ENCODE measurements around the gene JARID2.

JARID2 gene

DNA sequence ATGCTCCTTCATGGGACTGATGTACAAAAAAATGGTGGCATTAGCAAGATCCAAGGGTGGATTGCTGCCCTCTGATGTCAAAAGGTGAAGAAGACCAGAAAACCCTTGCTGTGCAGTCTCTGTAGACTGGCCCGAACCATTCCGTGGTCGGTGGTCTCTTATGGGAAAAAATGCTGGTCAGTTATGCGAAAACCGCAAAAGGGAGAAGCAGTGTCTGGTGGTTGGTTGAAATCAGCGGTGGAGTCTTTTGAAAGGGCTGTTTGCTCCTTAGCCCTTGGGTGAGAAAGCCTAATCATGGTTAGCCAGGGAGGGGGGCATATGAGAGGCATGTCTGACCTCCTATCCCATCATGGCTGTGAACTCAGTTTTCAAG lies 308.8 kb downstream of the JARID2 start:
- Histone ChIP-seq H3K9me3 (ENCODE audit: control insufficient read depth, insufficient read depth, low read depth, low read length) (no peaks in the 10 kb centered on the region), H3K36me3 (ENCODE audit: control insufficient read depth in 2 of 2, insufficient read depth in 1 of 2, low read length in 2 of 2) (no peaks in the 10 kb centered on the region), H3K4me1 (ENCODE audit: control insufficient read depth, insufficient read depth, low read length) (peaks cover 7% of the 10 kb centered on the region; the same call in 1 of the 2 replicates), H3K4me3 (ENCODE audit: low read depth, low read length) (no peak overlapping the region), H3K27ac (ENCODE audit: extremely low read depth, low read depth, low read length) (no peak overlapping the region)
- ChIA-PET POLR2A (no interaction called here), CTCF (interaction anchor here (0.6 to 1.0 kb wide), 2 partner anchors 35 to 652 kb away, joined by 3 to 4 read pairs; no protein-coding TSS in a partner anchor)
- TF ChIP-seq ZNF521 (tag by site-specific recombination; IDR thresholded peaks at IDR 0.05) (no peak), ZNF654 (tag by site-specific recombination; IDR thresholded peaks at IDR 0.05; ENCODE audit: low read depth) (no peak), ZNF596 (tag by site-specific recombination; IDR thresholded peaks at IDR 0.05) (no peak), ZBTB48 (tag by site-specific recombination; IDR thresholded peaks at IDR 0.05) (no peak), ZNF335 (tag by site-specific recombination; conservative IDR thresholded peaks at IDR 0.05) (no peak), ZBTB10 (tag by site-specific recombination; IDR thresholded peaks at IDR 0.05) (no peak), ZNF791 (tag by site-specific recombination; IDR thresholded peaks at IDR 0.05) (no peak), ZSCAN16 (tag by site-specific recombination; IDR thresholded peaks at IDR 0.05) (no peak), GLI4 (tag by site-specific recombination; IDR thresholded peaks at IDR 0.05) (no peak), ZNF707 (tag by site-specific recombination; IDR thresholded peaks at IDR 0.05) (no peak), KLF16 (tag by site-specific recombination; IDR thresholded peaks at IDR 0.05) (no peak)

GRCh38 chr6:15555101-15556038 lies 309.5 kb downstream of the JARID2 start:
- TF ChIP-seq ZNF449 (tag by site-specific recombination; IDR thresholded peaks at IDR 0.05), result no peak
- peak; percentile 45; the same call in 1 of the 2 replicates for TF ChIP-seq ZNF394 (tag by site-specific recombination; IDR thresholded peaks at IDR 0.05; ENCODE audit: borderline replicate concordance)
- H3K4me3 ChIP-seq (ENCODE audit: low read depth, low read length), result no peak overlapping the region
- peaks cover 7% of the 10 kb centered on the region; the same call in 1 of the 2 replicates for H3K4me1 ChIP-seq (ENCODE audit: control insufficient read depth, insufficient read depth, low read length)
- POLR2A ChIA-PET, result no interaction called here
- H3K9me3 ChIP-seq (ENCODE audit: control insufficient read depth, insufficient read depth, low read depth, low read length), result no peaks in the 10 kb centered on the region
- CTCF ChIA-PET, result interaction anchor here (0.6 kb wide), 1 partner anchor 35 kb away, joined by 4 read pairs; no protein-coding TSS in a partner anchor
- H3K27ac ChIP-seq (ENCODE audit: extremely low read depth, low read depth, low read length), result no peak overlapping the region
- no peaks in the 10 kb centered on the region for H3K36me3 ChIP-seq (ENCODE audit: control insufficient read depth in 2 of 2, insufficient read depth in 1 of 2, low read length in 2 of 2)

DNA sequence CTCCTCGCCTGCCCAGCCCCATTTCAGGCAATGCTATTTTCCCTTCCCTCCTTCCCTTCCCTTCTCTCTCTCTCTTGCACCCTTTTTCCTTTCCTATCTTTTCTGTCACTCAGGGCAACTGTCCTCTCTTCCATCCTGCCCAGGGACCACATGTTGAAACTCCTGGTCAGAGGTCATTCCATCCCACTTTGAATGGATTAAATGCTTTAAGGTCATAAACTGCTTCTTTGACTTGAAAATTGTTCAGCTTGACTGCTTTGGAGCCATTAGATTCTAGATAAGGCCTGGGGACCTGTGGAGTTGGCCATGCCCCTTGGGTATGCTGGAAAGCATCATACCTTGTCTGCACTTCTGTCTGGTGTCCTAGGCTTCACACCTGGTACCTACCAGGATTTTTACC lies 310.8 kb downstream of the JARID2 start:
- peaks cover 4% of the 10 kb centered on the region; the same call in 1 of the 2 replicates for H3K4me1 ChIP-seq (ENCODE audit: control insufficient read depth, insufficient read depth, low read length)
- H3K9me3 ChIP-seq (ENCODE audit: control insufficient read depth, insufficient read depth, low read depth, low read length), result no peaks in the 10 kb centered on the region
- H3K4me3 ChIP-seq (ENCODE audit: low read depth, low read length), result no peak overlapping the region
- no peak overlapping the region for H3K27ac ChIP-seq (ENCODE audit: extremely low read depth, low read depth, low read length)
- CTCF ChIA-PET, result interaction anchor here (0.6 kb wide), 1 partner anchor 10 kb away, joined by 3 read pairs; no protein-coding TSS in a partner anchor
- H3K36me3 ChIP-seq (ENCODE audit: control insufficient read depth in 2 of 2, insufficient read depth in 1 of 2, low read length in 2 of 2), result no peaks in the 10 kb centered on the region
- TF ChIP-seq ZFP37 (tag by site-specific recombination; IDR thresholded peaks at IDR 0.05) (no peak), ZNF785 (tag by site-specific recombination; IDR thresholded peaks at IDR 0.05) (no peak), ZNF488 (tag by site-specific recombination; IDR thresholded peaks at IDR 0.05) (no peak), SCRT2 (tag by site-specific recombination; IDR thresholded peaks at IDR 0.05) (peak; percentile 50; the same call in 1 of the 2 replicates), SCRT1 (tag by site-specific recombination; IDR thresholded peaks at IDR 0.05; ENCODE audit: borderline replicate concordance) (peak; percentile 64; the same call in 1 of the 2 replicates), ZNF16 (tag by site-specific recombination; IDR thresholded peaks at IDR 0.05; ENCODE audit: low read depth) (no peak), ZNF654 (tag by site-specific recombination; IDR thresholded peaks at IDR 0.05; ENCODE audit: low read depth) (no peak)
- POLR2A ChIA-PET, result no interaction called here
